ENCODE measurements around the gene SAG.

DNA sequence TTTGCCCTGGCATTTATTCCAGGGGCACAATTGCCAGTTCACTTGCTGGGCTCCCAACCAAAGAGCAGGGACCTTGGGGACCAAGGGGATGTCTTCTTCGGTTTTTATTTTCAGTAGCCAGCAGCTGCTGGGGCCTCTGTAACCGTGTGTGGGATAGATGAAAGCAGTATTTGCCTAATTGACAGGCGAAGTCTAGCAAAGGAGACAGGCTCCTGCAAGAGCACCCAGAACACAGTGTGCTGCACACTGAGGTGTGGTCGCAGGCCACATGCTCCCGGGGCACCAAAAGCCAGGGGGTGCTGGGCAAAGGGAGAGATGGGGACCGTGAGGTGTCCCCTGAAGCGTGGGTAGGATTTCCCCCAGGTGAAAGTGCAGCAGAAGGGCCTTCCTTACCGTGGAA, 5.3 kb downstream of the SAG start:
- TF ChIP-seq, protein P1, sequence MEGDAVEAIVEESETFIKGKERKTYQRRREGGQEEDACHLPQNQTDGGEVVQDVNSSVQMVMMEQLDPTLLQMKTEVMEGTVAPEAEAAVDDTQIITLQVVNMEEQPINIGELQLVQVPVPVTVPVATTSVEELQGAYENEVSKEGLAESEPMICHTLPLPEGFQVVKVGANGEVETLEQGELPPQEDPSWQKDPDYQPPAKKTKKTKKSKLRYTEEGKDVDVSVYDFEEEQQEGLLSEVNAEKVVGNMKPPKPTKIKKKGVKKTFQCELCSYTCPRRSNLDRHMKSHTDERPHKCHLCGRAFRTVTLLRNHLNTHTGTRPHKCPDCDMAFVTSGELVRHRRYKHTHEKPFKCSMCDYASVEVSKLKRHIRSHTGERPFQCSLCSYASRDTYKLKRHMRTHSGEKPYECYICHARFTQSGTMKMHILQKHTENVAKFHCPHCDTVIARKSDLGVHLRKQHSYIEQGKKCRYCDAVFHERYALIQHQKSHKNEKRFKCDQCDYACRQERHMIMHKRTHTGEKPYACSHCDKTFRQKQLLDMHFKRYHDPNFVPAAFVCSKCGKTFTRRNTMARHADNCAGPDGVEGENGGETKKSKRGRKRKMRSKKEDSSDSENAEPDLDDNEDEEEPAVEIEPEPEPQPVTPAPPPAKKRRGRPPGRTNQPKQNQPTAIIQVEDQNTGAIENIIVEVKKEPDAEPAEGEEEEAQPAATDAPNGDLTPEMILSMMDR (IDR thresholded peaks at IDR 0.05): no peak
- TF ChIP-seq POLR2A (IDR thresholded peaks at IDR 0.05): no peak

Measured in uterus (tissue), 2 donors.